CD4-positive, alpha-beta T cell treated with Interleukin-1 beta for 1 hour (primary cell): ENCODE data around the gene LEFTY2.
A peak's percentile ranks its signal among the peaks of the same experiment; 100 is the strongest.
"Not testable (repeated sequence)": the region's sequence is repeated elsewhere in the genome, so short reads cannot be mapped to it uniquely, and the experiment has no call there.

ENCODE experiments used
- DNase-seq, 2 donors: peaks; one replicate each; pipeline ENCODE4 v3.0.0-alpha.2; 2020 to 2022

Gene LEFTY2

DNA sequence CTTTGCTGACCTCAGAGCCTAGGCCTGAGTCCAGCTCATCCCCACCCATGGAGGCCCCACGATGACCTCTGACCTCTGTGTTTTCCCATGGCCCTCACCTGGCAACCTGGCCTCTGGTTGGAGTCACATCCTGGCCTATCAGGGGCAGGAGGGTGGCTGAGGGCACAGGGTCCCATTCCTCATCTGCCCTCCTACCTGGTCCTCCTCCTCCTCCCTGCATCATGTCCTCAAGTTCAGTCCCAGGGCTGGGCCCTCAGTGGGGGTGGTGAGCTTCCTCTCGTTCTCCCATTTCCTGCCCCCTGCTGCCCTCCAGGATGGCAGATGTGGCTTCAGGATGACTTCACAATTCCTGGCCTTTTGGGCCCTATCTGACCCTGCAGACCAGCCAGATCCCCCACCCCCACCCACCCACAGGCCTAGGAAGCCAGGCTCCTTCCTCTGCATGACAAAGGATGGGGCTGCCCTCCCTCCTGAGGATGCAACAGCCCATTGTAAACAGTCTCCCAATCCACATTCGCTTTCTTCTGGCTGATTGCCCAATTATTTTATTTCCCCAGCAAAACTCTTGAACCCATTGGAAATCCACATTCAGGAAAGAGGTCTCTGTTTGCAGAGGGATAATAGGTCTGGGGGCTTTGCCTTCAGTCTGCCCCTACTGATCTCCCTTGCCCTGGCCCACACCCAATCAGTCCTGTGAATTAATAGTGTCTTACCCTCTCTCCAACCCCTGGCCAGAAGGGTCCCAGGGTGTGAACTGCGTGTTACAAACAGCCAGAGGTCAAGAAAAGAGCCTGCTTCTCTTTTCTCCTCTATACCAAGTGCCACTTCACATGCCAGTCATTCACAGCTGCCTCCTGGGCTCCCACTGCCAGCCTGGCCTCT is 41.7 kb downstream of the LEFTY2 start:
- DNase-seq: no peak

DNA sequence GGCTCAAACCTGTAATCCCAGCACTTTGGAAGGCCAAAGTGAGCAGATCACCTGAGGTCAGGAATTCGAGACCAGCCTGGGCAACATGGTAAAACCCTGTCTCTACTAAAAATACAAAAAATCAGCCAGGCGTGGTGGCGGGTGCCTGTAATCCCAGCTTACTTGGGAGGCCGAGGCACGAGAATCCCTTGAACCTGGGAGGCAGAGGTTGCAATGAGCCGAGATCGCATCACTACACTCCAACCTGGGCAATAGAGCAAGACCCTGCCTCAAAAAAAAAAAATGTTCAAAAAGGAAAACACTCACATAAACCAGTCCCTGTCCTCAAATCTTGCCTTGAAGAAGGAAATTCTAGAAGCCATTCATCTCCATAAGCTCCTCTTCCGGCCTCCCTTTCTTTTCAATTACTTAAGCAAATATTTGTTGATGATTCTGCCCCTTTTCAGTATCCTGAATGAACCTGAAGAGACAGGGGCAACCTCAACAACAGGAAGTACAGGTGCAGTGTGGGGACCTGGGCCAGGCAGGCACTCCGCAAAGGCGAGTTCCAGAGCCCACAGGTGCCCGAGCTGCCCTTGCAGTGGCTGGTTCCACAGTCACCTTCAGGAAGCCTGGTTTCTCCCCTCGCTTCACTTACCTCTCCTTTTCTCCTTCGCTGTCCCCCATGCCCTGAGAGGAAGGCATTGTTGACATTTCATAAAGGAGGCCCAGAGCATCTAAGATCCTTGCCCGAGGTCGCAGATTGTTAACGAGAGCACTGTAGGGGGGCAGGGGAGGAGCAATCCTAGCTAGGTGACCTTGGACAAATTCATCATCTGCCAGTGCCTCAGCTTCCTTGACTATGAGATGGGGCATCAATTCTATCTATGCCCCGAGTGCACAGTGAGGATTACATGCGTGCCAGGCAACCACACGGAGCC is 43.2 kb downstream of the LEFTY2 start:
- peak; percentile 51 to 54 for DNase-seq

DNA sequence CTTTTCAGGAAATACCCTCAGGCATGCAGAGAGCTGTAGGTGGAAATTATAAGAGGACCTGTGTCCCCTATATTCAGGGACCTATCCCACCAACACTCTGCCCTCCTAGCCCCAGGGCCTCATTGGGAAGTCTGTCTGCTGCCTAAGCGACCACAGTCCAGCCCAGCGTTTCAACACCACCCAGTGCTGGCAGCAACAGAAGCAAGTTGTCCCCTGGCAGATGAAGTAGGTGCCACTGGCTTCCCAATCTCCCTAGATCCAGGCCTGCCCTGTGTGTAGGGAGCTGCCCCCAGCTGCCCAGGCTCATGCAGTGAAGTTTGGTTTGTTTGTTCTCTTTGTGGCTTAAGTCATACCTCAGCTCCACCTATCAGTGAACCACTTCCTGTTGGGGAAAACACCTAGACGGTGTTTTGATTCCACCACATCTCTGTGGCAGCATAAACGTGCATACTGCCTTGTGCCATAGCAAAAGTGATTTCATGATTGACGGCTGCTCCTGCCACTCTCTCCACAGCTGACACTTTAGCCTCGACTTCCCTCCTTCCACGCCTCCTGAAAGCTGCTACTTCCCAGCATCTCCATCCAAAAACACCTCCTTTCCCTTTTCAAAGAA is 44.0 kb downstream of the LEFTY2 start:
- DNase-seq: peak; percentile 84 to 88

DNA sequence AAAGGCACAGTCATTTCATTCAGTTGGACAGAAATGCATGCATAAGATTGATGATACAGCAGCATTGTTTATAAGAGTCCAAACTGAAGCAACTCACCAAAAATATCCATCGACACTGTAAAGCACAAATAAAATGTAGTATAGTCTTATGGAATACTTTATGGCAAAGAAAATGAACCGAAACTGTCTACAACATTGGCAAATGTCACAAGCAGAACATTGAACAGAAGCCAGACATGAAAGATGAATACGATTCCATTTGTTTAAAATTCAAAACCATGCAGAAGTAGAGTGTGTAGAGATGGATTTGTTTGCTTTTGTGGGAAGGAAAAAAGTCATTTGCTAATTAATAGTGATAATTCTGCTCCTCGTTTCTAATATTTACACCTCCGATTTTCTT is 44.5 kb downstream of the LEFTY2 start:
- DNase-seq: no peak

DNA sequence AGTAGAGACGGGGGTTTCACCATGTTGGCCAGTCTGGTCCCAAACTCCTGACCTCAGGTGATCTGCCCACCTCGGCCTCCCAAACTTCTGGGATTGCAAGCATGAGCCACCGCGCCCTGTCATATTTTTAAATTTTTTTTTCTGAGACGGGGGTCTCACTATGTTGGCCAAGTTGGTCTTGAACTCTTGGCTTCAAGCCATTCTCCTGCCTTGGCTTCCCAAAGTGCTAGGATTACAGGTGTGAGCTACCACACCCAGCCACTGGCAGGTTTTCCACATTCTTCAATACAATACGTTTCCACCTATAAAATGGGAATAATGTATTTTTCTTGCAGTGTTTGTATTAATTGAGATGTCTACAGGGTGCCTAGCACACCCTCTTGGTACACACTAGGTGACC is 48.7 kb downstream of the LEFTY2 start:
- no peak for DNase-seq

DNA sequence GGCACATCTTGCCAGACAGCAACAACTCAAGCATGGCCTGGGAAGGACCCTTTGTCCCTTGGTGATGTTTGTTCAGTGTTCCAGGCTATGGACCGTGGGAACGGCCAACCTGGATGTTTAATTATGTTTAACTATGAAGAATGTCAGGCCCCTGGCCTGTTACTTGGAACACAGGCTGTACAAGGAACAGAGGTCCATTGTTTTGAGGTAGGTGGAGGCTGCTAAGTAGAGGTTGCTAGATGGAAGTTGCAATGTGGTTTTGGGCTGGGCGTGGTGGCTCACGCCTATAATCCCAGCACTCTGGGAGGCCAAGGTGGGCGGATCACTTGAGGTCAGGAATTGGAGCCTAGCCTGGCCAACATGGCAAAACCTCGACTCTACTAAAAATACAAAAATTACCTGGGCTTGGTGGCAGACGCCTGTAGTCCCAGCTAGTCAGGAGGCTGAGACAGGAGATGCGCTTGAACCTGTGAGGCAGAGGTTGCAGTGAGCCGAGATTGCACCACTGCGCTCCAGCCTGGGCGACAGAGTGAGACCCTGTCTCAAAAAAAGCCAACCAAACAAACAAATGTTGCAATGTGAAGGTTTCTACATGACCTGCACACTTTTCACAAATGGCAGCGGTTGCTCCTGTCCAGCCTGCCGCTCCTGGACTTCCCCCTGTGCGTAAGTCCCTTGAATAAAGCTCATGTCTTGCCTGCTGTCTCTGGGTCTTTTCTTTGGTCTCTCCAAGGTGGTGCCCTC is 49.6 kb downstream of the LEFTY2 start:
- no peak for DNase-seq

DNA sequence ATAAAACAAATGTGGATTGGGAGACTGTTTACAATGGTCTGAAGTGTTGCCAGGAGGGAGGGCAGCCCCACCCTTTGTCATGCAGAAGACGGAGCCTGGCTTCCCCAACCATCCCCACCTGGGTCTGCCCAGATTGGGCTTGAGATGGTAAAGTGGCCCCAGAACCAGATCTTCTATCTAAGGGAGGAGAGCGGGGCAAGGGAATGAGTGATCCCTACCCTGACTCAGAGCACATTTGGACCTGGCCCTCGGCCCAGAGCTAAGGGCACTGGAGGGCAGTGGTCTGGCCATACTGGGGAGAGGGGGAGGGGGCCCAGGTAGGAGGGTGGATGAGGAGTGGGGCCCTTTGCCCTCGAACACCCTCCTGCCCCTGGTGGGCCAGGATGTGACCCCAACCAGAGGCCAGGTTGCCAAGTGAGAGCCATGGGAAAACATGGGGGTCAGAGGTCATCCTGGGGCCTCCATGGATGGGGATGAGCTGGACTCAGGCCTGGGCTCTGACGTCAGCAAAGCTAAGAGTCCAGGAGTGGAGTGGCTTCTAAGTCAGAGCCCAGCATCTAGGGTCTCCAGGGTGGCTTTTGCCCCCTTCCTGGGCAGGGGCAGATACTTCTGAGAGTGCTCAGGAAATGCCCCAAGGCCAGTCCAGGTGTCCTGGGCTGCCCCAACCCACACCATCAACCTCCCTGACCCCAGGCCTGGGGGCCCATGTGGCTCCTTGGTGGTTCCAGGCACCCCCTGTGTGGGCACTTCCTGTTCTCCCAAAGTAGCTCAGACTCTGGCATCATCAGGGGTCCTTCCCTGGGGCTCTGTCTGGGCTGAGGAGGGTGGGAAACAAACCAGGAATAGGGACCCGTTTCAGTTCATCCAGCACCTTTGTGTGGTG is 50.4 kb downstream of the LEFTY2 start:
- DNase-seq: no peak

DNA sequence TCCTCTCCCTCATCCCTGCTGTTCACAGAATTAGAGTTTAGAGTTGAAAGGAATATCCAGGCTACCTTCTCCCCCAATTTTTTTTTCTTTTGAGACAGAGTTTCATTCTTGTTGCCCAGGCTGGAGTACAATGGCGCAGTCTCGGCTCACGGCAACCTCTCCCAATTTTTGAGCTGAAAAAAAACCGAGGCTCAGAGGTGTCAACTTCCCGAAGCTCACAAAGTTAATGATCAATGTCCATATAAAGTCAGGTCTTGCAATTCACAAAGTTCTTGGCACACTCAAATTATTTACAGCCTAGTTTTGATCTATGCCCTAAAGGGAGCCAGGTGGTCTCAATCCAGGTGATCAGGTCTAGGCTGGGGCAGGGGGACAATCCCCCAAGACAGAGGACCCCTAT is 51.3 kb downstream of the LEFTY2 start:
- DNase-seq: no peak

DNA sequence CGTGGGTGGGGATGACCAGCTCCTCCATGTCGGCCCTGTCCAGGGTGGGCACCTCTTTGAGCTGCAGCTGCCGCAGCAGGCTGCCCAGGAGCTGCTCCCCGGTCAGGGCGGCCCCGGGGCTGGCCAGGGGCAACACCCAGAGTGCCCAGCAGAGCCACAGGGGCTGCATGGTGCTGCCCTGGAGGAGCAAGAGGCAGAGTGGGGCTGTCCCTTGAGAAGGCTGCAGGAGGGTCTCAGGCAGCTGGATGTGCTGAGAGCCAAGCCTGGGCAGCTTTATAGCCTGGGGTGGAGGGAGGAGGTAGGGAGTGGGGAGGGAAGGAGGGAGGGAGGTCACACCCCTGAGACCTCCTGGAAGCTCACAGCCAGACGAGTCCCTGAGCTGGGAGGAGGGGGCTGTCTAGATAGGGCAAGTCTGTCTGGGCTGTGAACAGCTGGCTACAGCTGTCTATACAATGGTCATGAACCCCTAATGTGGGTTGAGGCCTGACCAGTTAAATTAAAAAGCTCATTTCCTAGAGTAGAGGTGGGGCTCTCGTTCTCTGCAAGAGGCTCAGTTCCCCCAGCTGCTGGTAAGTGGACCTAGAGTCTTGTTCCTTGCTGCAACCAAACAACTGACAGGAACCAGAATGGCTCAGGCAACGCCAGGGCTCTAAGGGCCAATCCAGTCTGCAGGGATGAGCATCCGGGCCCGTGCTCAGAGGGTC is 52.0 kb downstream of the LEFTY2 start, which contains the start of gene LEFTY1:
TSS of gene LEFTY1 (minus strand) at position 249 of the 704 bp plus-strand sequence. CDS start at position 169, 80 bp downstream.
- no peak for DNase-seq

DNA sequence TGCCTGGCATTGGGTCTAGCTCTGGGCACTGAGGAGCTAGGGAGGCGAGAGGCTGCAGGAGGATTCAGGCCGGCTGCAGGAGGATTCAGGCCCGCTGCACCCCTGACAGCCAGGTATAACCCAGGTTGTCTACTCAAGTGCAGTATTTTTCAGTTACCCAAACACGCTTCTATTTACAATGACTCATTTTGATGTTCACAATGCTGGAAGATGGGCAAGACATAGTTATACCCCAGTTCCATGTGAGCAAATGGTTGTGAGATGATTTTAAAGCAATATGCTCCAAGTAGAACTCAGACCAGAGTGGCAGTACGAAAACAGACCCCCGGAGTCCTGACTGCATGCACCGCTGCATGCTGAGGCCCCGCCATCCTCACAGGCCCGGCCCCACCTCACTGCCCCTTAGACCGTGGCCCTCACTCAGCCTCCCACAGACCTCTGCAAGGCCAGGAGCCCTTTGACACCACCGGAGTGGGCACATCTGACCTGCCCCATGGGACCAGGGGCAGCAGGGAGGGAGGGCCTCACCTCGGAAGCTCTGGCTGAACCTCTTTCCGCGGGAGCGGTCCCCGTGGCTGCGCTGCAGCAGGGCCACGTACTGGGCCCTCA is 52.6 kb downstream of the LEFTY2 start:
- DNase-seq: no peak

DNA sequence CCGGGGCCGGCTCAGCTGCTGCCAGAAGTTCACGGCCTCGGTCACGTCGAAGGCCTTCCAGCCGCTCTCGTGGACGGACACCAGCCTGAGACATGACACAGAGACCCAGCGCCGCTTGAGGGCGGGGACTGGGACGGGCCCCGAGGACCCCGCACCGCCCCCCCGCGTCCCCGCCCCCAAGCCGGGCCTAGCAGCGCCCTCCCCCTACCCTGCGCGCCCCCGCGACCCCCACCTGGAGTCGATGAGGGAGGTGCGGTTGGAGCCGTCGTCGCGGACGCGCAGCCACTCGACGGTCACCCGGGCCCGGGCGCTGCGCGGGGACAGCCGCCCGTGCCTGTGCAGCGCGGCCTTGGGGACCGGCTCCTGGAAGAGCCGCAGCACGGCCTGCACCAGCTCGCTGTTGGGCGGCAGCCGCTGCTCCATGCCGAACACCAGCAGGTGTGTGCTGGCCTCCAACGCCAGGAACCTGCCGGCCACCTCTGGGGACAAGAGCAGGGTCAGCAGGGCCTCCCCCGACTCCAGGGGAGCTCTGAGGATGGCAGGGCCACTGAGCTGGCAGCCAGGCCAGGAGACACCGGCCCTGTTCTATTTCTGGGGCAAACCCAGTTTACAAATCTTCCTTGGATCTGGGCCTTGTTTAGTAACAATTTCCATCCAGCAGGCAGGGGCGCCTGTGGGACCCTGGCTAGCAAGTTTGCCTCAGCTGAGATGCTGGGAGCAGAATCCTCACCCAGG is 53.3 kb downstream of the LEFTY2 start:
- not testable (repeated sequence) for DNase-seq

DNA sequence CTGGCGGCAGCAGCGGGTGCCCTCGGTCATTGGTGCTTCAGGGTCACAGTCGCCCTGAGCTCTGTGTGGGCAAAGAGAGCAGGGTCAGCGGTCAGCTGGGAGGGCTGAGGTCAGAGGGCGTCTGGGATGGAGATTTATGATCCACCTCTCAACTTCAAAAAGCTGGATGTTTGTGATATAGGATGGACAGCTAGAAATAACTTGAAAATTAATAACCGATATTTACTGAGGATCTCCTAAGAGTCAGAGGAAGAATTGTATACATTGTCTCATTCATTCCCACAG is 54.0 kb downstream of the LEFTY2 start:
- no peak for DNase-seq
